ENCODE measurements around the gene OSTN.

OSTN gene

DNA sequence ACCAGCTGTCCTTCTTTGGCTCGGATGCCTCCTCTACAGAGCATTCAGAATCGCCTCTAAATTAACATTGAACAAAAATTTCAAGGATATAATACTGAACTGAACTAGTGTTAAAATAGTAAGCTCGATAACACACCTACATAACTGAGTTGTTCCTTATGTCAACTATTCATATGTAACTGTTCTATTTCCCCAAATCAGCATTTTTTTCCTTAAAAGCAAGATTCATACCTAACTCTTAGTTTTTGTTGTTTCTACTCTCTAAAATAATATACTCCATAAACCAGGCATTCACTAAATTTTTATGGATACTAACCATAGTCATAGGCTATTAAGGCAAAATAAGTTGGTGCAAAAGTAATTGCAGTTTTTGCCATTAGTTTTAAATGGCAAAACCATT lies 32.7 kb upstream of the OSTN start:
- H3K4me2 ChIP-seq (ENCODE audit: low read depth, low read length, poor library complexity, severe bottlenecking), result no peak overlapping the region
- H3K4me3 ChIP-seq (ENCODE audit: low read length, poor library complexity, severe bottlenecking), result no peak overlapping the region
- H3K79me2 ChIP-seq (ENCODE audit: insufficient read depth, low read length), result no peaks in the 10 kb centered on the region
- H3K9me2 ChIP-seq (replicated peaks; ENCODE audit: low read depth, low read length), result no peaks in the 10 kb centered on the region
- H4K20me1 ChIP-seq (ENCODE audit: insufficient read depth, low read length, poor library complexity, severe bottlenecking), result no peaks in the 10 kb centered on the region
- no peaks in the 10 kb centered on the region for H3K9me3 ChIP-seq (ENCODE audit: insufficient read depth, low read depth, low read length)
- H3K4me1 ChIP-seq (ENCODE audit: insufficient read depth, low read length, poor library complexity, severe bottlenecking), result no peaks in the 10 kb centered on the region
- H3K9ac ChIP-seq (ENCODE audit: low read depth, low read length, poor library complexity, severe bottlenecking), result no peak overlapping the region
- H3K36me3 ChIP-seq (ENCODE audit: insufficient read depth, low read length), result no peaks in the 10 kb centered on the region
- H3F3A ChIP-seq (ENCODE audit: low read depth), result no peaks in the 10 kb centered on the region
- no peaks in the 10 kb centered on the region for H3K27me3 ChIP-seq (ENCODE audit: insufficient read depth, low read length, poor library complexity, severe bottlenecking)
- no peak overlapping the region for H2AFZ ChIP-seq (ENCODE audit: low read length)
- no peak for TF ChIP-seq EZH2phosphoT487 (IDR thresholded peaks at IDR 0.05; ENCODE audit: borderline replicate concordance)
- TF ChIP-seq, protein P1, sequence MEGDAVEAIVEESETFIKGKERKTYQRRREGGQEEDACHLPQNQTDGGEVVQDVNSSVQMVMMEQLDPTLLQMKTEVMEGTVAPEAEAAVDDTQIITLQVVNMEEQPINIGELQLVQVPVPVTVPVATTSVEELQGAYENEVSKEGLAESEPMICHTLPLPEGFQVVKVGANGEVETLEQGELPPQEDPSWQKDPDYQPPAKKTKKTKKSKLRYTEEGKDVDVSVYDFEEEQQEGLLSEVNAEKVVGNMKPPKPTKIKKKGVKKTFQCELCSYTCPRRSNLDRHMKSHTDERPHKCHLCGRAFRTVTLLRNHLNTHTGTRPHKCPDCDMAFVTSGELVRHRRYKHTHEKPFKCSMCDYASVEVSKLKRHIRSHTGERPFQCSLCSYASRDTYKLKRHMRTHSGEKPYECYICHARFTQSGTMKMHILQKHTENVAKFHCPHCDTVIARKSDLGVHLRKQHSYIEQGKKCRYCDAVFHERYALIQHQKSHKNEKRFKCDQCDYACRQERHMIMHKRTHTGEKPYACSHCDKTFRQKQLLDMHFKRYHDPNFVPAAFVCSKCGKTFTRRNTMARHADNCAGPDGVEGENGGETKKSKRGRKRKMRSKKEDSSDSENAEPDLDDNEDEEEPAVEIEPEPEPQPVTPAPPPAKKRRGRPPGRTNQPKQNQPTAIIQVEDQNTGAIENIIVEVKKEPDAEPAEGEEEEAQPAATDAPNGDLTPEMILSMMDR (conservative IDR thresholded peaks at IDR 0.05; ENCODE audit: low read length), result no peak

GRCh38 chr3:191169566-191169965 lies 29.5 kb upstream of the OSTN start:
- Histone ChIP-seq H4K20me1 (ENCODE audit: insufficient read depth, low read length, poor library complexity, severe bottlenecking) (no peaks in the 10 kb centered on the region), H3K79me2 (ENCODE audit: insufficient read depth, low read length) (no peaks in the 10 kb centered on the region), H3K4me3 (ENCODE audit: low read length, poor library complexity, severe bottlenecking) (no peak overlapping the region), H3K4me2 (ENCODE audit: low read depth, low read length, poor library complexity, severe bottlenecking) (no peak overlapping the region), H3K9me3 (ENCODE audit: insufficient read depth, low read depth, low read length) (no peaks in the 10 kb centered on the region), H3F3A (ENCODE audit: low read depth) (no peaks in the 10 kb centered on the region), H2AFZ (ENCODE audit: low read length) (no peak overlapping the region), H3K9me2 (replicated peaks; ENCODE audit: low read depth, low read length) (no peaks in the 10 kb centered on the region), H3K27me3 (ENCODE audit: insufficient read depth, low read length, poor library complexity, severe bottlenecking) (no peaks in the 10 kb centered on the region), H3K4me1 (ENCODE audit: insufficient read depth, low read length, poor library complexity, severe bottlenecking) (no peaks in the 10 kb centered on the region), H3K36me3 (ENCODE audit: insufficient read depth, low read length) (no peaks in the 10 kb centered on the region), H3K9ac (ENCODE audit: low read depth, low read length, poor library complexity, severe bottlenecking) (no peak overlapping the region)
- no peak for TF ChIP-seq EZH2phosphoT487 (IDR thresholded peaks at IDR 0.05; ENCODE audit: borderline replicate concordance)
- TF ChIP-seq, protein P1 (conservative IDR thresholded peaks at IDR 0.05; ENCODE audit: low read length), result no peak

DNA sequence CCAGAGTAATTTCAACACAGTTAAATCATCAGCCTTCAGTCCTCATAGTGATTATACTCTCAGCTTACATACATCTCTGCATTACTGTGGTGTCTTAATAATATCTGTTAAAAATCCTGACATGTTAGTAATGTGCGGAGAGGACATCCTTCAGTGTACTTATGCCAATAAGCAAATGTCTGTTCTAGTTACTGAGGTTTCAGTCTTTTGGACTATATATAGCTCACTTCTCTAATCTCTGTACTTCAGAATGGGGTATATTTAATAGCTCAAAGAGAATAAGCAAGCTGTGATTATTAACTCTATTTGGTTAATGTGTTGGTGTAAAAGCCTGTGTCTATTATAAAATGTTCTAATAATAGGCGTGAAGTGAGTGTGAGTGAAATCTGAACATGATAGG lies 28.9 kb upstream of the OSTN start:
- H3F3A ChIP-seq (ENCODE audit: low read depth), result no peaks in the 10 kb centered on the region
- H3K4me3 ChIP-seq (ENCODE audit: low read length, poor library complexity, severe bottlenecking), result no peak overlapping the region
- H3K79me2 ChIP-seq (ENCODE audit: insufficient read depth, low read length), result no peaks in the 10 kb centered on the region
- no peaks in the 10 kb centered on the region for H4K20me1 ChIP-seq (ENCODE audit: insufficient read depth, low read length, poor library complexity, severe bottlenecking)
- H3K4me2 ChIP-seq (ENCODE audit: low read depth, low read length, poor library complexity, severe bottlenecking), result no peak overlapping the region
- no peaks in the 10 kb centered on the region for H3K9me2 ChIP-seq (replicated peaks; ENCODE audit: low read depth, low read length)
- H3K36me3 ChIP-seq (ENCODE audit: insufficient read depth, low read length), result no peaks in the 10 kb centered on the region
- no peaks in the 10 kb centered on the region for H3K4me1 ChIP-seq (ENCODE audit: insufficient read depth, low read length, poor library complexity, severe bottlenecking)
- H3K27me3 ChIP-seq (ENCODE audit: insufficient read depth, low read length, poor library complexity, severe bottlenecking), result no peaks in the 10 kb centered on the region
- H3K9me3 ChIP-seq (ENCODE audit: insufficient read depth, low read depth, low read length), result no peaks in the 10 kb centered on the region
- no peak overlapping the region for H3K9ac ChIP-seq (ENCODE audit: low read depth, low read length, poor library complexity, severe bottlenecking)
- TF ChIP-seq, protein P1 (conservative IDR thresholded peaks at IDR 0.05; ENCODE audit: low read length), result no peak
- TF ChIP-seq EZH2phosphoT487 (IDR thresholded peaks at IDR 0.05; ENCODE audit: borderline replicate concordance), result no peak
- no peak overlapping the region for H2AFZ ChIP-seq (ENCODE audit: low read length)

All from Loucy (cell line).